Measurements from ENCODE around the gene ST6GAL1.

DNA sequence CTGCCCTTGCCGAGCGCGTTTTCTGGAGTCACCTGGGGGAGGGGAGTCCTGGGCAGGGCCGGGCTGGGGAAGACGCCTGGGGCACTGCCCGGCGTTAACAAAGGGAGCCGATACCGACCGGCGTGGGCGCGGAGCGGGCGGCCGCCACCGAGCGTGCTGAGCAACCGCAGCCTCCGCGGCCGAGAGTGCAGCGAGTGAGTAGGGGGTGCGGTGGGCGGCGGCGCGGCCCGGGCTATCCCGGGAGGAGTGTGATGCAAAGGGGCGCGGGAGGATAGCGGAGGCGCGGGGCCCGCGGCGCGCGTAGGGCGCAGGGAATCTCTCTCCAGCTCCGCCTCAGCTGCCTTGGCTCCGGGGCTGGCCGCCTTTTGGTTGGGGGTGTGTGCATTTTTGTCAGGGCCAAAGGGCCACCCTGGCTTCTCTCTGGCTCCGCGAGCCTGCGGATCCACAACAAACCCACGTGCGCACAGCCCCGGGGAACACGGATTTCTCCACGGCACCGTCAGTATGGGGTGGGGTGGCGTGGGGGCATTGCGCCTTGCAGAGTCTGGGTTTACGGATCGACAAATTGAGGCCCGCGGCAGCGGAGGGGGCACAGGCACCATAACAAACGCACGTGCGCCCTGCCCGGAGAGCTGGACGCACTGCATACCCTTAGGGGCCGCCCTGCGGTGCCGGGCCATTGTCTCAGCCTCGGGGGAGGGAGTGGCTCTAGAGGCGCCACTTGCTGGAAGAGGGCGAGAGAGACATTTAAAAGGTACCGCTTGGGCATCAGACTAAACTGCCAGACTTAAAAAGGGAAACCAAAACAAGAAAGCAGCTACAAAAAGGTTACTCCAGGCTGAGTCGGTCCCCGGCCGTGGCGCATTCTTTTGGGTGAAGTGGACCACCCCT is 560 bp downstream of the ST6GAL1 start:
- TF ChIP-seq, protein P1, sequence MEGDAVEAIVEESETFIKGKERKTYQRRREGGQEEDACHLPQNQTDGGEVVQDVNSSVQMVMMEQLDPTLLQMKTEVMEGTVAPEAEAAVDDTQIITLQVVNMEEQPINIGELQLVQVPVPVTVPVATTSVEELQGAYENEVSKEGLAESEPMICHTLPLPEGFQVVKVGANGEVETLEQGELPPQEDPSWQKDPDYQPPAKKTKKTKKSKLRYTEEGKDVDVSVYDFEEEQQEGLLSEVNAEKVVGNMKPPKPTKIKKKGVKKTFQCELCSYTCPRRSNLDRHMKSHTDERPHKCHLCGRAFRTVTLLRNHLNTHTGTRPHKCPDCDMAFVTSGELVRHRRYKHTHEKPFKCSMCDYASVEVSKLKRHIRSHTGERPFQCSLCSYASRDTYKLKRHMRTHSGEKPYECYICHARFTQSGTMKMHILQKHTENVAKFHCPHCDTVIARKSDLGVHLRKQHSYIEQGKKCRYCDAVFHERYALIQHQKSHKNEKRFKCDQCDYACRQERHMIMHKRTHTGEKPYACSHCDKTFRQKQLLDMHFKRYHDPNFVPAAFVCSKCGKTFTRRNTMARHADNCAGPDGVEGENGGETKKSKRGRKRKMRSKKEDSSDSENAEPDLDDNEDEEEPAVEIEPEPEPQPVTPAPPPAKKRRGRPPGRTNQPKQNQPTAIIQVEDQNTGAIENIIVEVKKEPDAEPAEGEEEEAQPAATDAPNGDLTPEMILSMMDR (IDR thresholded peaks at IDR 0.05; ENCODE audit: borderline replicate concordance, extremely low read depth, low read length, poor library complexity, severe bottlenecking): no peak
- no peak for TF ChIP-seq EZH2 (IDR thresholded peaks at IDR 0.05; ENCODE audit: borderline replicate concordance, low read depth, low read length, severe bottlenecking)

All from DND-41 (cell line).